Astrocyte (in vitro differentiated cells and primary cell): ENCODE measurements around the gene CUL5. TPM values are rescaled to one million over a fixed set of nuclear protein-coding genes. Genes with fewer than 3 reads are reported as not detected.

ENCODE experiments used
- DNase-seq: peaks from one replicate; pipeline ENCODE4 v3.0.0-alpha.2; 2010; ENCODE audit warnings: low read depth
- FAIRE-seq: peaks from 2 replicates; lab custom pipeline; 2011; peaks lifted over from hg19 to GRCh38; lab: Jason Lieb, UNC
- H2AFZ ChIP-seq: 2 replicates; pipeline ENCODE4 v1.6.0; 2012; ENCODE audit warnings: low read depth, low read length, inconsistent platforms
- H3K27ac ChIP-seq: 2 replicates; pipeline ENCODE4 v1.5.1; 2011; ENCODE audit warnings: low read depth, low read length, inconsistent platforms
- H3K27me3 ChIP-seq: 2 replicates; pipeline ENCODE4 v1.6.0; 2011; ENCODE audit warnings: low read length, inconsistent platforms; ENCODE audit not compliant: insufficient read depth
- H3K36me3 ChIP-seq: 2 replicates; pipeline ENCODE4 v1.5.1; 2011; ENCODE audit warnings: low read length, inconsistent platforms; ENCODE audit not compliant: insufficient read depth
- H3K4me1 ChIP-seq: 2 replicates; pipeline ENCODE4 v1.5.1; 2011; ENCODE audit warnings: low read length, inconsistent platforms; ENCODE audit not compliant: insufficient read depth
- H3K4me2 ChIP-seq: 2 replicates; pipeline ENCODE4 v1.6.0; 2012; ENCODE audit warnings: low read length, inconsistent platforms
- H3K4me3 ChIP-seq: 2 replicates; pipeline ENCODE4 v1.5.1; 2011; ENCODE audit warnings: low read depth, mild to moderate bottlenecking, low read length, inconsistent platforms; ENCODE audit not compliant: insufficient read depth
- H3K79me2 ChIP-seq: 2 replicates; pipeline ENCODE4 v1.6.0; 2012; ENCODE audit warnings: mild to moderate bottlenecking, low read length, inconsistent platforms; ENCODE audit not compliant: insufficient read depth
- H3K9ac ChIP-seq: 2 replicates; pipeline ENCODE4 v1.6.0; 2012; ENCODE audit warnings: mild to moderate bottlenecking, low read length, inconsistent platforms
- H3K9me3 ChIP-seq: 2 replicates; pipeline ENCODE4 v1.5.1; 2012; ENCODE audit warnings: low read depth, mild to moderate bottlenecking, low read length, inconsistent platforms; ENCODE audit not compliant: insufficient read depth
- H4K20me1 ChIP-seq: 2 replicates; pipeline ENCODE4 v1.6.0; 2012; ENCODE audit warnings: low read length, inconsistent platforms; ENCODE audit not compliant: insufficient read depth
- H3K27ac Mint-ChIP-seq: one replicate; pipeline ENCODE4 v1.8.0; 2021; ENCODE audit warnings: mild to moderate bottlenecking, mixed read lengths; ENCODE audit not compliant: unreplicated experiment
- H3K27me3 Mint-ChIP-seq: one replicate; pipeline ENCODE4 v1.8.0; 2021; ENCODE audit warnings: low read depth, mixed read lengths; ENCODE audit not compliant: unreplicated experiment
- H3K36me3 Mint-ChIP-seq: one replicate; pipeline ENCODE4 v1.8.0; 2021; ENCODE audit warnings: low read depth, mixed read lengths; ENCODE audit not compliant: unreplicated experiment
- H3K4me1 Mint-ChIP-seq: one replicate; pipeline ENCODE4 v1.8.0; 2021; ENCODE audit warnings: low read depth, mixed read lengths; ENCODE audit not compliant: unreplicated experiment
- H3K4me3 Mint-ChIP-seq: one replicate; pipeline ENCODE4 v1.8.0; 2021; ENCODE audit warnings: mild to moderate bottlenecking, moderate library complexity, mixed read lengths; ENCODE audit not compliant: unreplicated experiment
- H3K9me3 Mint-ChIP-seq: one replicate; pipeline ENCODE4 v1.8.0; 2021; ENCODE audit warnings: mild to moderate bottlenecking, mixed read lengths; ENCODE audit not compliant: unreplicated experiment
- CTCF ChIP-seq: IDR thresholded peaks from 2 replicates; pipeline ENCODE4 v1.5.1; 2011; ENCODE audit warnings: low read depth, mild to moderate bottlenecking, inconsistent platforms, low read length, moderate library complexity; ENCODE audit not compliant: insufficient read depth
- EZH2 ChIP-seq: IDR thresholded peaks from 2 replicates; pipeline ENCODE4 v1.6.1; 2012; ENCODE audit warnings: mild to moderate bottlenecking, low read length, inconsistent platforms; ENCODE audit not compliant: insufficient read depth
- total RNA-seq: library from RNA; stranded (reverse); gene quantifications from 2 replicates; pipeline ENCODE4 v1.2.1, GENCODE V29; 2021

Gene CUL5
- total RNA-seq, 1 donor from 2014 or later, result 40.9 TPM

GRCh38 chr11:107970049-107970448 is 38.6 kb upstream of the CUL5 start:
- DNase-seq (no peak), FAIRE-seq (no peak)
- Mint-ChIP-seq H3K4me1 (no peaks in the 10 kb centered on the region), H3K4me3 (no peak overlapping the region), H3K27ac (no peak overlapping the region), H3K36me3 (no peaks in the 10 kb centered on the region), H3K9me3 (peaks cover 2% of the 10 kb centered on the region), H3K27me3 (peaks cover 3% of the 10 kb centered on the region)
- no peak overlapping the region for H3K4me3 ChIP-seq
- H3K36me3 ChIP-seq, result no peaks in the 10 kb centered on the region
- no peak overlapping the region for H3K27ac ChIP-seq
- H4K20me1 ChIP-seq, result no peaks in the 10 kb centered on the region
- no peaks in the 10 kb centered on the region for H3K79me2 ChIP-seq
- no peaks in the 10 kb centered on the region for H3K9me3 ChIP-seq
- H3K4me1 ChIP-seq, result no peaks in the 10 kb centered on the region
- no peak overlapping the region for H3K4me2 ChIP-seq
- no peak overlapping the region for H2AFZ ChIP-seq
- H3K9ac ChIP-seq, result no peak overlapping the region
- no peaks in the 10 kb centered on the region for H3K27me3 ChIP-seq
- no peak for TF ChIP-seq CTCF
- no peak for TF ChIP-seq EZH2

GRCh38 chr11:107973641-107974040 is 35.1 kb upstream of the CUL5 start:
- no peak overlapping the region for H3K27ac ChIP-seq
- H3K9me3 ChIP-seq, result no peaks in the 10 kb centered on the region
- no peak overlapping the region for H3K9ac ChIP-seq
- H3K79me2 ChIP-seq, result no peaks in the 10 kb centered on the region
- no peaks in the 10 kb centered on the region for H3K36me3 ChIP-seq
- H2AFZ ChIP-seq, result no peak overlapping the region
- Mint-ChIP-seq H3K36me3 (no peaks in the 10 kb centered on the region), H3K27ac (no peak overlapping the region), H3K9me3 (peaks cover 2% of the 10 kb centered on the region), H3K27me3 (peaks cover 8% of the 10 kb centered on the region), H3K4me3 (no peak overlapping the region), H3K4me1 (no peaks in the 10 kb centered on the region)
- no peak overlapping the region for H3K4me3 ChIP-seq
- H3K4me2 ChIP-seq, result no peak overlapping the region
- FAIRE-seq, result no peak
- H3K27me3 ChIP-seq, result no peaks in the 10 kb centered on the region
- H3K4me1 ChIP-seq, result no peaks in the 10 kb centered on the region
- no peak for DNase-seq
- no peak for TF ChIP-seq EZH2
- TF ChIP-seq CTCF, result no peak
- no peaks in the 10 kb centered on the region for H4K20me1 ChIP-seq

GRCh38 chr11:107988397-107989158 is 20.1 kb upstream of the CUL5 start:
- Mint-ChIP-seq H3K4me1 (no peaks in the 10 kb centered on the region), H3K4me3 (no peak overlapping the region), H3K27me3 (peaks cover 4% of the 10 kb centered on the region), H3K27ac (no peak overlapping the region), H3K36me3 (no peaks in the 10 kb centered on the region), H3K9me3 (peaks cover 2% of the 10 kb centered on the region)
- no peak overlapping the region for H2AFZ ChIP-seq
- H3K4me1 ChIP-seq, result no peaks in the 10 kb centered on the region
- H3K4me3 ChIP-seq, result no peak overlapping the region
- FAIRE-seq (no peak), DNase-seq (no peak)
- no peak overlapping the region for H3K4me2 ChIP-seq
- H4K20me1 ChIP-seq, result no peaks in the 10 kb centered on the region
- TF ChIP-seq EZH2 (no peak), CTCF (no peak)
- no peaks in the 10 kb centered on the region for H3K27me3 ChIP-seq
- H3K27ac ChIP-seq, result no peak overlapping the region
- H3K9me3 ChIP-seq, result no peaks in the 10 kb centered on the region
- no peaks in the 10 kb centered on the region for H3K79me2 ChIP-seq
- H3K9ac ChIP-seq, result no peak overlapping the region
- H3K36me3 ChIP-seq, result no peaks in the 10 kb centered on the region
